PC-9 (cell line): ENCODE results near the gene KLHDC9. TPM values are rescaled to one million over a fixed set of nuclear protein-coding genes. Genes with fewer than 3 reads are reported as not detected.

Source experiments
- BruUV-seq: library from RNA; stranded (reverse); fragments of 400-500 nt; replicated peaks from 2 replicates; lab custom pipeline; 2021; lab: Mats Ljungman, UMichigan
- CTCF ChIA-PET: fragments of 300-600 bp; sonication (Branson Sonifier 250); formaldehyde crosslinking; loops from one replicate; lab custom pipeline; 2022; ENCODE audit warnings: antibody characterized with exemption; lab: Charles Lee
- POLR2A ChIA-PET: fragments of 300-600 bp; sonication (Branson Sonifier 250); formaldehyde crosslinking; loops from one replicate; lab custom pipeline; 2022; ENCODE audit warnings: antibody characterized with exemption; ENCODE audit not compliant: unreplicated experiment; lab: Charles Lee
- DNase-seq, 2 experiments: peaks; one replicate each; pipeline versions ENCODE4 v3.0.0 to v3.0.0-alpha.2; 2015 to 2022; ENCODE audit warnings: mixed read lengths in 1 of 2
- H2AFZ ChIP-seq: fragments of 200-600 bp; sonication (generic); 2 replicates; pipeline ENCODE4 v1.8.1; 2017; ENCODE audit warnings: antibody characterized with exemption
- H3F3A ChIP-seq: fragments of 200-600 bp; sonication (generic); 2 replicates; pipeline ENCODE4 v1.8.1; 2017; ENCODE audit warnings: antibody characterized with exemption, mild to moderate bottlenecking, low read depth; ENCODE audit not compliant: insufficient read depth
- H3K27ac ChIP-seq: fragments of 200-600 bp; sonication (generic); 2 replicates; pipeline ENCODE4 v1.6.1; 2016; ENCODE audit warnings: mixed run types
- H3K27me3 ChIP-seq: fragments of 200-600 bp; sonication (generic); 2 replicates; pipeline ENCODE4 v1.6.1; 2016; ENCODE audit warnings: low read depth, mixed run types; ENCODE audit not compliant: insufficient read depth
- H3K36me3 ChIP-seq: fragments of 200-600 bp; sonication (generic); 2 replicates; pipeline ENCODE4 v1.6.1; 2016; ENCODE audit warnings: low read depth, mixed run types
- H3K4me1 ChIP-seq: fragments of 200-600 bp; sonication (generic); replicated peaks from 2 replicates; pipeline ENCODE4 v1.6.1; 2016; ENCODE audit warnings: mixed run types; ENCODE audit not compliant: insufficient read depth
- H3K4me2 ChIP-seq: fragments of 200-600 bp; sonication (generic); 2 replicates; pipeline ENCODE4 v1.6.1; 2017; ENCODE audit warnings: mixed run types
- H3K4me3 ChIP-seq: fragments of 200-600 bp; sonication (generic); 2 replicates; pipeline ENCODE4 v1.6.1; 2016; ENCODE audit warnings: mixed run types
- H3K79me2 ChIP-seq: fragments of 200-600 bp; sonication (generic); 2 replicates; pipeline ENCODE4 v1.6.1; 2017; ENCODE audit warnings: low read depth, mixed run types
- H3K9me2 ChIP-seq: fragments of 200-600 bp; sonication (generic); 2 replicates; pipeline ENCODE4 v1.8.1; 2017; ENCODE audit warnings: mild to moderate bottlenecking; ENCODE audit not compliant: insufficient read depth
- H3K9me3 ChIP-seq: fragments of 200-600 bp; sonication (generic); 2 replicates; pipeline ENCODE4 v1.8.1; 2016; ENCODE audit warnings: low read depth; ENCODE audit not compliant: insufficient read depth
- H4K20me1 ChIP-seq: fragments of 200-600 bp; sonication (generic); 2 replicates; pipeline ENCODE4 v1.8.1; 2017; ENCODE audit not compliant: insufficient read depth
- EZH2 ChIP-seq: fragments of 200-600 bp; sonication (generic); IDR thresholded peaks from 2 replicates; pipeline ENCODE4 v1.8.0; 2017; ENCODE audit warnings: antibody characterized with exemption, low read depth
- intact Hi-C: fragments of 100-400 bp; cut with micrococcal nuclease; formaldehyde crosslinking; loops from one replicate; pipeline ENCODE4 v1.10.0; 2022; ENCODE audit not compliant: unreplicated experiment
- total RNA-seq: library from RNA; stranded (reverse); gene quantifications from 2 replicates; pipeline ENCODE4 v1.2.3, GENCODE V29; 2021
- TF ChIP-seq, protein P1 (sequence below): fragments of 200-600 bp; sonication (generic); conservative IDR thresholded peaks from 2 replicates; pipeline ENCODE4 v1.6.1; 2017; ENCODE audit warnings: mixed run types, antibody characterized with exemption, mild to moderate bottlenecking, moderate library complexity

KLHDC9 gene
- total RNA-seq, 1 experiment from 2014 or later: 5.6 TPM

DNA sequence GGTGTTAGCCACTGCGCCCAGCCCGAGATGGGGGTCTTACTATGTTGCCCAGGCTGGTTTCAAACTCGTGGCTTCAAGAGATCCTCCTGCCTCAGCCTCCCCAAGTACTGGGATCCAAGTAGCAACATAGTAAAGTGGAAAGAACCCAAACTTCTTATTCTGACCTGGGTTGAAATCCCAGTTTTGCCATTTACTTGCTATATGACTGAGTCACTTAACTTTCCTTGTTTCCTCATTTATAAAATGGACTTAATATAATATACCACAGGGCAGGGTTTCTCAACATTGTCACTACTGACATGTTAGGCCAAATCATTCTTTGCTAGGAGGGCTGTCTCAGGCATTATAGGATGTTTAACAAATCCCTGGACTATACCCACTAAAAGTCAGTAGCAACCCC lies 13.0 kb downstream of the KLHDC9 start:
- H3K4me1 ChIP-seq: peaks cover 27% of the 10 kb centered on the region
- intact Hi-C loops: no loop called here
- CTCF ChIA-PET: no interaction called here

DNA sequence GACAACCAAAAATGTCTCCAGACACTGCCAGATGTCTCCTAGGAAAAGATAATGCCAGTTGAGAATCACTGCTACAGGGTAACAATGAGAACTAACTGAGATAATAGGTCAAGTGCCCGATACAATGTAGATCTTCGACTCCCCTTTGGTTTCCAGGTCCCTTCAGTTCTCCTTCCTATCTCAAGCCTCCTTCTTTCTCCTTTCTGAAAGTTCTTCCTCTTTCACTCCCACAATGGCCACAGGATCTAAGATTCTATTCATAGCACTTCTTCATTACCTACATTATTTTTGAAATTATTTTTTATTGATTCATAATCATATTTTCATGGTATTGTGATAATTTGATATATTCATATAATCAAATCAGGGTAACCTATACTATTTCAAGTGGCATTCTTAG lies 13.4 kb downstream of the KLHDC9 start:
- H3K79me2 ChIP-seq: peaks cover 88% of the 10 kb centered on the region
- H3K9me2 ChIP-seq: no peaks in the 10 kb centered on the region
- no peaks in the 10 kb centered on the region for H3K9me3 ChIP-seq
- H3K27me3 ChIP-seq: no peaks in the 10 kb centered on the region
- BruUV-seq: no TSS peak
- H3K4me1 ChIP-seq: peaks cover 31% of the 10 kb centered on the region
- TF ChIP-seq, protein P1, sequence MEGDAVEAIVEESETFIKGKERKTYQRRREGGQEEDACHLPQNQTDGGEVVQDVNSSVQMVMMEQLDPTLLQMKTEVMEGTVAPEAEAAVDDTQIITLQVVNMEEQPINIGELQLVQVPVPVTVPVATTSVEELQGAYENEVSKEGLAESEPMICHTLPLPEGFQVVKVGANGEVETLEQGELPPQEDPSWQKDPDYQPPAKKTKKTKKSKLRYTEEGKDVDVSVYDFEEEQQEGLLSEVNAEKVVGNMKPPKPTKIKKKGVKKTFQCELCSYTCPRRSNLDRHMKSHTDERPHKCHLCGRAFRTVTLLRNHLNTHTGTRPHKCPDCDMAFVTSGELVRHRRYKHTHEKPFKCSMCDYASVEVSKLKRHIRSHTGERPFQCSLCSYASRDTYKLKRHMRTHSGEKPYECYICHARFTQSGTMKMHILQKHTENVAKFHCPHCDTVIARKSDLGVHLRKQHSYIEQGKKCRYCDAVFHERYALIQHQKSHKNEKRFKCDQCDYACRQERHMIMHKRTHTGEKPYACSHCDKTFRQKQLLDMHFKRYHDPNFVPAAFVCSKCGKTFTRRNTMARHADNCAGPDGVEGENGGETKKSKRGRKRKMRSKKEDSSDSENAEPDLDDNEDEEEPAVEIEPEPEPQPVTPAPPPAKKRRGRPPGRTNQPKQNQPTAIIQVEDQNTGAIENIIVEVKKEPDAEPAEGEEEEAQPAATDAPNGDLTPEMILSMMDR: no peak
- TF ChIP-seq EZH2: no peak
- H3K4me3 ChIP-seq: no peak overlapping the region
- POLR2A ChIA-PET: no interaction called here
- peaks cover 15% of the 10 kb centered on the region; the same call in 1 of the 2 replicates for H3K36me3 ChIP-seq
- no peak overlapping the region for H3K27ac ChIP-seq
- H3F3A ChIP-seq: peaks cover 22% of the 10 kb centered on the region
- H2AFZ ChIP-seq: no peak overlapping the region
- CTCF ChIA-PET: no interaction called here
- H4K20me1 ChIP-seq: peaks cover 38% of the 10 kb centered on the region
- no peak for DNase-seq
- intact Hi-C loops: no loop called here
- no peak overlapping the region for H3K4me2 ChIP-seq

More for the DNA sequence above, 13.0 kb downstream of the KLHDC9 start:
- peaks cover 42% of the 10 kb centered on the region for H4K20me1 ChIP-seq
- no peaks in the 10 kb centered on the region for H3K9me2 ChIP-seq
- H3K4me2 ChIP-seq: no peak overlapping the region
- peaks cover 88% of the 10 kb centered on the region for H3K79me2 ChIP-seq
- no peak overlapping the region for H2AFZ ChIP-seq
- H3K4me3 ChIP-seq: no peak overlapping the region
- H3K27me3 ChIP-seq: no peaks in the 10 kb centered on the region
- H3F3A ChIP-seq: peaks cover 18% of the 10 kb centered on the region
- H3K27ac ChIP-seq: no peak overlapping the region
- H3K9me3 ChIP-seq: no peaks in the 10 kb centered on the region
- no peak for DNase-seq
- no peak for TF ChIP-seq EZH2
- TF ChIP-seq, protein P1: no peak
- no TSS peak for BruUV-seq
- peaks cover 18% of the 10 kb centered on the region for H3K36me3 ChIP-seq
- POLR2A ChIA-PET: no interaction called here

DNA sequence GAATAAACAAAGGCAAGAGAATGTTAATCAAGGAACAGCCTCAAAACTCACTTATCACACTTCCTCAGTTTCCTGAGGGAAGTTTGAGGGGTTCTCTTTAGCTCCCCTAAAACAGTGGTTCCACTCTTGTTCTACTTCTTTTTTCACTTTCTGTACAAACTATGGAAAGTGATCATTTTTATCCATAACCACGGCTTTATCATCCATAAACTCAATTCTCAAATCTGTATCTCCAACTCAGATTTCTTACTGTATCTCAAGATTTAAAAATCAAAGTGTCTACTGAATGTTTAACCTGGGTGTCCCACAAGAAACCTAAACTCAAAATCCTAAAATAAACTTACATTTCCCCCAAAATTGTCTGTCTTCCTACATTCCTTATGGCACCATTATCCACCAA lies 15.8 kb downstream of the KLHDC9 start:
- H3F3A ChIP-seq: peaks cover 40% of the 10 kb centered on the region
- H3K4me1 ChIP-seq: peaks cover 41% of the 10 kb centered on the region
- no peaks in the 10 kb centered on the region for H3K9me3 ChIP-seq
- ChIA-PET POLR2A (no interaction called here), CTCF (no interaction called here)
- H3K4me2 ChIP-seq: peak overlapping the region; percentile 17; the same call in 1 of the 2 replicates
- DNase-seq: no peak
- H2AFZ ChIP-seq: no peak overlapping the region
- H3K27me3 ChIP-seq: no peaks in the 10 kb centered on the region
- no peak for TF ChIP-seq EZH2
- TF ChIP-seq, protein P1: no peak
- H3K27ac ChIP-seq: peak overlapping the region; percentile 81
- intact Hi-C loops: no loop called here
- H3K79me2 ChIP-seq: peaks cover 87% of the 10 kb centered on the region
- BruUV-seq: no TSS peak
- H3K4me3 ChIP-seq: no peak overlapping the region
- peaks cover 11% of the 10 kb centered on the region; the same call in 1 of the 2 replicates for H3K36me3 ChIP-seq
- peaks cover 24% of the 10 kb centered on the region for H4K20me1 ChIP-seq
- no peaks in the 10 kb centered on the region for H3K9me2 ChIP-seq
